HCT116 (cell line): ENCODE results near the gene PDCL3. TPM values are rescaled to one million over a fixed set of nuclear protein-coding genes. Genes with fewer than 3 reads are reported as not detected.

Experiments
- ATAC-seq: fragments of 200-7000 bp; cut with Tn5 transposase; 2 replicates; pipeline ENCODE4 v1.9.1; 2020; ENCODE audit warnings: mild to moderate bottlenecking, moderate library complexity
- BruUV-seq: library from RNA; stranded (reverse); fragments of 400-500 nt; replicated peaks from 2 replicates; lab custom pipeline; 2021; lab: Mats Ljungman, UMichigan
- CTCF ChIA-PET: fragments of 300-600 bp; sonication (Branson Sonifier 250); formaldehyde crosslinking; loops from one replicate; lab custom pipeline; 2021; ENCODE audit warnings: antibody characterized with exemption; lab: Charles Lee
- POLR2A ChIA-PET: fragments of 300-600, 350-600 bp; sonication (Branson Sonifier 250); formaldehyde crosslinking; loops from one replicate; lab custom pipeline; 2021; ENCODE audit warnings: antibody characterized with exemption; lab: Charles Lee
- RAD21 ChIA-PET, 2 experiments: fragments of 300-600 bp; sonication (Branson Sonifier 250); formaldehyde crosslinking; loops; one replicate each; lab custom pipeline; 2023; ENCODE audit warnings: low total read pairs in 2 of 2; ENCODE audit not compliant: uncharacterized antibody in 2 of 2, unreplicated experiment in 2 of 2, low non-redundant PET in 1 of 2; lab: Charles Lee
- DNase-seq: peaks from one replicate; pipeline ENCODE4 v3.0.0-alpha.2; 2010; ENCODE audit warnings: low read depth, low spot score
- H2AFZ ChIP-seq: fragments of 200-600 bp; shearing (Covaris generic), sonication (generic); 2 replicates; pipeline ENCODE4 v1.6.1; 2017; ENCODE audit warnings: low read depth, mixed run types, mixed read lengths, antibody characterized with exemption, low read length; ENCODE audit not compliant: poor library complexity, severe bottlenecking
- H3K27ac ChIP-seq: 2 replicates; pipeline ENCODE4 v1.5.1; 2012; ENCODE audit warnings: low read depth, low read length
- H3K27me3 ChIP-seq: fragments of 200-600 bp; sonication (generic); 2 replicates; pipeline ENCODE4 v1.6.1; 2016; ENCODE audit warnings: mixed run types, low read length, mixed read lengths; ENCODE audit not compliant: insufficient read depth
- H3K36me3 ChIP-seq, 2 experiments: fragments of 200-500 bp in 1 of 2; fragments of 200-600 bp in 1 of 2; sonication (Bioruptor generic) in 1 of 2; sonication (generic) in 1 of 2; 2 replicates each; pipeline versions ENCODE4 v1.5.1 to v1.6.1; 2014 to 2016; ENCODE audit warnings: low read length in 2 of 2, inconsistent platforms in 1 of 2, mixed read lengths in 1 of 2, mixed run types in 1 of 2; ENCODE audit not compliant: insufficient read depth in 2 of 2, control insufficient read depth in 1 of 2
- H3K4me1 ChIP-seq, 2 experiments: fragments of 200-600 bp in 1 of 2; sonication (generic) in 1 of 2; 2 replicates each; pipeline versions ENCODE4 v1.5.1 to v1.6.1; 2012 to 2017; ENCODE audit warnings: low read length in 2 of 2, inconsistent platforms in 1 of 2, mild to moderate bottlenecking in 1 of 2, mixed read lengths in 1 of 2, mixed run types in 1 of 2, moderate library complexity in 1 of 2; ENCODE audit not compliant: insufficient read depth in 2 of 2, control insufficient read depth in 1 of 2
- H3K4me2 ChIP-seq: fragments of 200-600 bp; sonication (generic); 2 replicates; pipeline ENCODE4 v1.6.1; 2017; ENCODE audit warnings: mixed run types, low read length, mixed read lengths
- H3K4me3 ChIP-seq, 2 experiments: fragments of 200-600 bp in 1 of 2; sonication (generic) in 1 of 2; replicated peaks in 1 of 2; 2 replicates each; pipeline ENCODE4 v1.5.1; 2011 to 2016; ENCODE audit warnings: low read length in 2 of 2, control low read depth in 1 of 2, low read depth in 1 of 2, mild to moderate bottlenecking in 1 of 2, mixed read lengths in 1 of 2, mixed run types in 1 of 2
- H3K79me2 ChIP-seq: fragments of 200-600 bp; sonication (generic); 2 replicates; pipeline ENCODE4 v1.6.1; 2017; ENCODE audit warnings: mild to moderate bottlenecking, mixed run types, low read length, moderate library complexity, mixed read lengths; ENCODE audit not compliant: insufficient read depth
- H3K9ac ChIP-seq: fragments of 200-600 bp; sonication (generic); 2 replicates; pipeline ENCODE4 v1.6.1; 2016; ENCODE audit warnings: low read length, mixed read lengths
- H3K9me2 ChIP-seq: fragments of 200-600 bp; sonication (generic), shearing (Covaris generic); 2 replicates; pipeline ENCODE4 v1.6.1; 2017; ENCODE audit warnings: mixed run types, mild to moderate bottlenecking, moderate library complexity; ENCODE audit not compliant: insufficient read depth
- H3K9me3 ChIP-seq, 2 experiments: fragments of 200-500 bp in 1 of 2; fragments of 200-600 bp in 1 of 2; sonication (Bioruptor generic) in 1 of 2; sonication (generic) in 1 of 2; 2 replicates each; pipeline ENCODE4 v1.6.1; 2014 to 2017; ENCODE audit warnings: low read length in 2 of 2, mixed read lengths in 2 of 2, inconsistent platforms in 1 of 2, low read depth in 1 of 2, mild to moderate bottlenecking in 1 of 2, mixed run types in 1 of 2, moderate library complexity in 1 of 2; ENCODE audit not compliant: control insufficient read depth in 1 of 2, insufficient read depth in 1 of 2
- H4K20me1 ChIP-seq: fragments of 200-600 bp; sonication (generic), shearing (Covaris generic); 2 replicates; pipeline ENCODE4 v1.6.1; 2017; ENCODE audit warnings: mixed run types, mild to moderate bottlenecking, moderate library complexity; ENCODE audit not compliant: insufficient read depth
- FOSL1 ChIP-seq: IDR thresholded peaks from 2 replicates; pipeline ENCODE4 v1.6.1; 2012; ENCODE audit warnings: low read depth
- RAD21 ChIP-seq: IDR thresholded peaks from 2 replicates; pipeline ENCODE4 v1.6.1; 2012; ENCODE audit warnings: low read depth, mild to moderate bottlenecking
- REST ChIP-seq: IDR thresholded peaks from 2 replicates; pipeline ENCODE4 v1.6.1; 2012; ENCODE audit warnings: low read depth
- SIN3A ChIP-seq: IDR thresholded peaks from 2 replicates; pipeline ENCODE4 v1.6.1; 2012; ENCODE audit warnings: low read depth
- ZFX ChIP-seq: fragments of 450-650 bp; IDR thresholded peaks from 2 replicates; pipeline ENCODE4 v1.6.1; 2017
- intact Hi-C: fragments of 100-400 bp; cut with micrococcal nuclease; formaldehyde crosslinking; loops from 2 replicates; pipeline ENCODE4 v1.10.0; 2022
- total RNA-seq: library from RNA; stranded (reverse); gene quantifications from one replicate; pipeline ENCODE4 v1.2.1, GENCODE V29; 2021; ENCODE audit not compliant: unreplicated experiment

PDCL3 gene
- total RNA-seq, 1 experiment from 2014 or later, result 26.3 TPM

GRCh38 chr2:100611079-100612029 lies 48.6 kb downstream of the PDCL3 start:
- DNase-seq, result no peak
- H3K27me3 ChIP-seq, result 0 out of 2 replicates have a peak, but pooled peaks cover 3% of the 10 kb centered on the region
- H3K9me2 ChIP-seq, result no peaks in the 10 kb centered on the region
- intact Hi-C loops, result loop anchor here (2.0 to 10.0 kb wide), 3 partner anchors 116 to 541 kb away; partner anchors contain the start of gene NPAS2
- no peaks in the 10 kb centered on the region for H3K9me3 ChIP-seq
- TF ChIP-seq RAD21 (no peak), FOSL1 (no peak)
- ChIA-PET RAD21 (no interaction called here), CTCF (interaction anchor here (1.1 to 1.7 kb wide), 8 partner anchors 16 to 594 kb away, joined by 3 to 13 read pairs (median 6); no protein-coding TSS in a partner anchor), POLR2A (no interaction called here)
- H3K79me2 ChIP-seq, result no peaks in the 10 kb centered on the region
- peaks cover 0 to 5% of the 10 kb centered on the region in 2 experiments; a peak in 1 of 4 replicates for H3K4me1 ChIP-seq
- H3K9ac ChIP-seq, result no peak overlapping the region
- H3K4me3 ChIP-seq, result no peak overlapping the region
- no peak overlapping the region for H3K4me2 ChIP-seq
- ATAC-seq, result no peak
- no peak overlapping the region for H2AFZ ChIP-seq
- BruUV-seq, result no TSS peak
- H4K20me1 ChIP-seq, result no peaks in the 10 kb centered on the region
- H3K36me3 ChIP-seq, result no peaks in the 10 kb centered on the region
- no peak overlapping the region for H3K27ac ChIP-seq

- no peak overlapping the region for H3K4me3 ChIP-seq
- BruUV-seq, result no TSS peak
- ChIA-PET RAD21 (no interaction called here), CTCF (no interaction called here), POLR2A (no interaction called here)
- no peak for ATAC-seq
- no peaks in the 10 kb centered on the region for H3K9me2 ChIP-seq
- H3K4me1 ChIP-seq, result no peaks in the 10 kb centered on the region
- no peak overlapping the region for H2AFZ ChIP-seq
- H3K27me3 ChIP-seq, result 0 out of 2 replicates have a peak, but pooled peaks cover 3% of the 10 kb centered on the region
- DNase-seq, result no peak
- H3K27ac ChIP-seq, result no peak overlapping the region
- H3K79me2 ChIP-seq, result no peaks in the 10 kb centered on the region
- H3K9me3 ChIP-seq, result no peaks in the 10 kb centered on the region
- no peaks in the 10 kb centered on the region for H3K36me3 ChIP-seq
- no peaks in the 10 kb centered on the region for H4K20me1 ChIP-seq
- intact Hi-C loops, result loop anchor here (5.0 to 10.0 kb wide), 2 partner anchors 115 to 212 kb away; partner anchors contain the start of gene NPAS2
- no peak overlapping the region for H3K4me2 ChIP-seq
- no peak overlapping the region for H3K9ac ChIP-seq
- TF ChIP-seq ZFX, result no peak
- TF ChIP-seq REST, result no peak
- no peak for TF ChIP-seq SIN3A
Measured at GRCh38 chr2:100612388-100613000, 49.7 kb downstream of the PDCL3 start.
